Neural cell (in vitro differentiated cells): ENCODE measurements around the gene LRRC2.

Experiments
- EP300 ChIP-seq: fragments of 450-650 bp; conservative IDR thresholded peaks from 2 replicates; pipeline ENCODE4 v1.6.1; 2014; ENCODE audit warnings: antibody characterized with exemption, mild to moderate bottlenecking, moderate library complexity; ENCODE audit not compliant: poor library complexity, severe bottlenecking
- EZH2 ChIP-seq: fragments of 200-600, 300-800 bp; shearing (Covaris generic), sonication (generic); IDR thresholded peaks from 2 replicates; pipeline ENCODE4 v1.6.1; 2014; ENCODE audit warnings: antibody characterized with exemption, low read length, borderline replicate concordance, mild to moderate bottlenecking; ENCODE audit not compliant: insufficient read depth, poor library complexity, severe bottlenecking
- POLR2AphosphoS5 ChIP-seq: IDR thresholded peaks from 2 replicates; pipeline ENCODE4 v1.6.1; 2012
- RAD21 ChIP-seq: fragments of 450-650 bp; conservative IDR thresholded peaks from 2 replicates; pipeline ENCODE4 v1.6.1; 2014; ENCODE audit warnings: antibody characterized with exemption, mild to moderate bottlenecking, moderate library complexity
- REST ChIP-seq: IDR thresholded peaks from 2 replicates; pipeline ENCODE4 v1.6.1; 2012; ENCODE audit warnings: borderline replicate concordance
- TAF1 ChIP-seq: IDR thresholded peaks from 2 replicates; pipeline ENCODE4 v1.6.1; 2012; ENCODE audit warnings: low read depth
- TF ChIP-seq, protein P1 (sequence below): fragments of 450-650 bp; IDR thresholded peaks from 2 replicates; pipeline ENCODE4 v1.5.1; 2014; ENCODE audit warnings: antibody characterized with exemption, mild to moderate bottlenecking, moderate library complexity; ENCODE audit not compliant: poor library complexity, severe bottlenecking

- TF ChIP-seq, protein P1, sequence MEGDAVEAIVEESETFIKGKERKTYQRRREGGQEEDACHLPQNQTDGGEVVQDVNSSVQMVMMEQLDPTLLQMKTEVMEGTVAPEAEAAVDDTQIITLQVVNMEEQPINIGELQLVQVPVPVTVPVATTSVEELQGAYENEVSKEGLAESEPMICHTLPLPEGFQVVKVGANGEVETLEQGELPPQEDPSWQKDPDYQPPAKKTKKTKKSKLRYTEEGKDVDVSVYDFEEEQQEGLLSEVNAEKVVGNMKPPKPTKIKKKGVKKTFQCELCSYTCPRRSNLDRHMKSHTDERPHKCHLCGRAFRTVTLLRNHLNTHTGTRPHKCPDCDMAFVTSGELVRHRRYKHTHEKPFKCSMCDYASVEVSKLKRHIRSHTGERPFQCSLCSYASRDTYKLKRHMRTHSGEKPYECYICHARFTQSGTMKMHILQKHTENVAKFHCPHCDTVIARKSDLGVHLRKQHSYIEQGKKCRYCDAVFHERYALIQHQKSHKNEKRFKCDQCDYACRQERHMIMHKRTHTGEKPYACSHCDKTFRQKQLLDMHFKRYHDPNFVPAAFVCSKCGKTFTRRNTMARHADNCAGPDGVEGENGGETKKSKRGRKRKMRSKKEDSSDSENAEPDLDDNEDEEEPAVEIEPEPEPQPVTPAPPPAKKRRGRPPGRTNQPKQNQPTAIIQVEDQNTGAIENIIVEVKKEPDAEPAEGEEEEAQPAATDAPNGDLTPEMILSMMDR = no peak
- TF ChIP-seq EP300 (no peak), POLR2AphosphoS5 (no peak), TAF1 (no peak), REST (no peak), RAD21 (no peak), EZH2 (no peak)
These were observed 49.1 kb upstream of the LRRC2 start for GRCh38 chr3:46615050-46615775.
